Measurements from ENCODE around the gene TTC7B. TPM values are rescaled to one million over a fixed set of nuclear protein-coding genes. Genes with fewer than 3 reads are reported as not detected.

The TTC7B gene
- total RNA-seq, 4 donors from 2014 or later, result 14.3 to 48.9 (median 32.5) TPM

DNA sequence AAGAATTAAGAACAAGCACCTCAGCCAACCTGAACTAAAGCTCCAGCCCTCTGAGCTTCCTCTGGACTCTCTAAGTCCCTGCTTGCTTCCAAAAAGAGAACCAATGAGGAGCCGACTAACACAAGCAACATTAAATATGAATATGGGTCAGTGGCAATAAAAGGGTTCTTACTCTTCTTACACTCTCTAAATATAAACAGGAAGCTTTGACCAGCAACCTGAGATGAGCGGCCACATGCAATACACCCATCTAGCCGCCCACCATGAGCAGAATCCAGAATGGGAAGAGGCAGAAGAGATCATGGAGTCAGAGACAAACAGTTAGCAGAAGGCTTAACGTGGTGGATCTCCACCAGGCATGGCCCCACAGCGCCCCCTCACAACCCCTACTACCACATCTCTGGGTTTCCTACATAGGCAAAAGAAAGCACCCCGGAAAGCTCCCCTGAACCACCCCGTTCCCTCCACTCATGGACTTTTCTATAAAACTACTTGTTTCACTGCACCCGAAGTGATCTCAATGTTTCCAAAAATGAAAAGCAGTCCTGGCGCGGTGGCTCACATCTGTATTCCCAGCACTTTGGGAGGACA, 59.4 kb downstream of the TTC7B start:
- peaks cover 17% of the 10 kb centered on the region for H3K4me1 ChIP-seq
- 93% methylated on average over 10 of the region's 10 CpGs for WGBS
- H3K4me3 ChIP-seq, result no peak overlapping the region
- H3K27me3 ChIP-seq, result no peaks in the 10 kb centered on the region
- no peaks in the 10 kb centered on the region for H3K36me3 ChIP-seq
- no peak overlapping the region for H3K27ac ChIP-seq
- TF ChIP-seq EP300 (IDR thresholded peaks at IDR 0.05) (no peak), POLR2A (IDR thresholded peaks at IDR 0.05) (no peak), POLR2AphosphoS5 (IDR thresholded peaks at IDR 0.05) (no peak)
- TF ChIP-seq, protein P1, sequence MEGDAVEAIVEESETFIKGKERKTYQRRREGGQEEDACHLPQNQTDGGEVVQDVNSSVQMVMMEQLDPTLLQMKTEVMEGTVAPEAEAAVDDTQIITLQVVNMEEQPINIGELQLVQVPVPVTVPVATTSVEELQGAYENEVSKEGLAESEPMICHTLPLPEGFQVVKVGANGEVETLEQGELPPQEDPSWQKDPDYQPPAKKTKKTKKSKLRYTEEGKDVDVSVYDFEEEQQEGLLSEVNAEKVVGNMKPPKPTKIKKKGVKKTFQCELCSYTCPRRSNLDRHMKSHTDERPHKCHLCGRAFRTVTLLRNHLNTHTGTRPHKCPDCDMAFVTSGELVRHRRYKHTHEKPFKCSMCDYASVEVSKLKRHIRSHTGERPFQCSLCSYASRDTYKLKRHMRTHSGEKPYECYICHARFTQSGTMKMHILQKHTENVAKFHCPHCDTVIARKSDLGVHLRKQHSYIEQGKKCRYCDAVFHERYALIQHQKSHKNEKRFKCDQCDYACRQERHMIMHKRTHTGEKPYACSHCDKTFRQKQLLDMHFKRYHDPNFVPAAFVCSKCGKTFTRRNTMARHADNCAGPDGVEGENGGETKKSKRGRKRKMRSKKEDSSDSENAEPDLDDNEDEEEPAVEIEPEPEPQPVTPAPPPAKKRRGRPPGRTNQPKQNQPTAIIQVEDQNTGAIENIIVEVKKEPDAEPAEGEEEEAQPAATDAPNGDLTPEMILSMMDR (IDR thresholded peaks at IDR 0.05), result no peak
- DNase-seq (ENCODE audit: low spot score in 2 of 2), result peak in 1 of 2 donors; percentile 41
- H3K9me3 ChIP-seq, result no peaks in the 10 kb centered on the region

DNA sequence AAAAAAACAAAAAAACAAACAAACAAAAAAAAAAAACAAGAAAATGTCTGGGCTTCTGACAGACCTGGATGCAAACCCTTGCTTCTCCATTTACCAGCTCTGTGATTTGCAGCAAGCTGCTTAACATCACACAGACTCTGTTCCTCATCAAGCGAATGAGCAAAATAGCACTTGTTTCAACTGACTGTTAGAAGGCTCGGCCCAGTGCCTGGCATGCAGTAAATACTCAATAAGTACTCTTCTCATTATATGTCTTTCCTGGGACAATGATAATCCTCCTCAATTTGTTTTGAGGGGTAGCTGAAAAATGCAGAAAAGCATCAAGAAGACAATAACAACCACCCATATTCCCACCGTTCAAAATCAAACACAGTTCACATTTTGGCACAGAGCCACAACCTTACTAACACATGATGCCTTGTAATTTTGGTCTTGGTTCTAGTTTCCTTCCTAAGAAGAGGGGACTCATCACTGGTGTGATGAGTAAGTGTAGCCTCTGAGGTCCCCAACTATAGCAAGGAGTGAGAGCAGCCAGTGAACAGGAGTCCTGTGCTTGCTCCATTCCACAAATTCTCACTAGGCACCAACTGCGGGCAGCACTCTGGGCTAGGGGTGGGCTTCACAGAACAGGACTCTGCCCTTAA, 60.4 kb downstream of the TTC7B start:
- Histone ChIP-seq H3K27ac (no peak overlapping the region), H3K27me3 (no peaks in the 10 kb centered on the region), H3K9me3 (no peaks in the 10 kb centered on the region), H3K36me3 (no peaks in the 10 kb centered on the region), H3K4me1 (peaks cover 17% of the 10 kb centered on the region), H3K4me3 (no peak overlapping the region)
- TF ChIP-seq POLR2AphosphoS5 (IDR thresholded peaks at IDR 0.05) (no peak), EP300 (IDR thresholded peaks at IDR 0.05) (no peak), POLR2A (IDR thresholded peaks at IDR 0.05) (no peak)
- TF ChIP-seq, protein P1 (IDR thresholded peaks at IDR 0.05), result no peak
- WGBS, result 79% methylated on average over 4 of the region's 4 CpGs
- peak in 1 of 2 donors; percentile 38 for DNase-seq (ENCODE audit: low spot score in 2 of 2)

DNA sequence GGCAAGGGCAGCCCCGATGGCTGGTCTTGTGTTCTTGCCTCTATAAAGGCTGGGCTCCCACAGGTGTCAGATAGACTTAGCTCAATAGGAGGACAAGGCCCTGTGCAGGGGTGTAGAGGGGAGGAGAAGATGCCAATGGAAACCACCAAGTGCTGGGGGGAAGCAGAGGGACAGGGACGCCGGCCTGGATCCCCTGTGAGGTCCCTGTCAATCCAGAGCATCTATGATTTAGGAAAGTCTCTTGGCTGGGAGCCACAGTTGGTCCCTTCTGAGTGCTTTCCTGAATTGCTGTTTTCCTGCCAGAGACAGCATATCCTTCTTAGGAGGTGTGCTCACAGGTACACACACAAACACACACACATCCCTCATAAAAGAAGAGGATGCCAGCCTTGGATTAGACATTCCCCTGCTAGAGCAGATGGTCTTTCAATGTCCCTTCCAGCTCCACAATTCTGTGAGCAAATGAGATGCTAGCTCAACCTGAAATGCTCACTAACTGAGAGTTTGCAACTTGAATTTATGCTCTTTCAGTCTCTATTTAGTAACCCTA, 62.7 kb downstream of the TTC7B start:
- H3K4me1 ChIP-seq, result peaks cover 6% of the 10 kb centered on the region
- no peaks in the 10 kb centered on the region for H3K9me3 ChIP-seq
- no peak overlapping the region for H3K4me3 ChIP-seq
- TF ChIP-seq EP300 (IDR thresholded peaks at IDR 0.05) (no peak), POLR2AphosphoS5 (IDR thresholded peaks at IDR 0.05) (no peak), POLR2A (IDR thresholded peaks at IDR 0.05) (no peak)
- TF ChIP-seq, protein P1 (IDR thresholded peaks at IDR 0.05), result no peak
- peak in 1 of 2 donors; percentile 38 for DNase-seq (ENCODE audit: low spot score in 2 of 2)
- H3K36me3 ChIP-seq, result no peaks in the 10 kb centered on the region
- 85% methylated on average over 3 of the region's 3 CpGs for WGBS
- no peaks in the 10 kb centered on the region for H3K27me3 ChIP-seq
- no peak overlapping the region for H3K27ac ChIP-seq

DNA sequence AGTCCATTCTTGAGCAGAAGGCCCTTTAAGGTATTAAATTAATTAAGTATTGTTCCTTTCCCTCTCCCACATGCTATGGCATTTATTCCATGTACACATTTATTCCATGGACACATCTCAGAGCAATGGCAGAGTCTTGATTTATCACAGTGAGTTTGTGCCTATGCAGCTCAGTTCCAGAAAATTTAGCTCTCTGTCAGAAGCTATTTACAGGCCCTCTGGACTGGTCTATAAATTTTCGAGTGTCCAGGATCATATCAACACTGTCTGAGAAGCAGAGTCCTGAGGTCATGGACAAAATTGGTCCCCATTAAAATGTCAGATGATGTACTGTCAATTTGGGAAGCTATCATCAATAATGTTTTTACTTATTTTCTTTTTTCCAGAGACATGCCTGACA, 65.5 kb downstream of the TTC7B start:
- TF ChIP-seq, protein P1 (IDR thresholded peaks at IDR 0.05), result no peak
- no peak for TF ChIP-seq POLR2AphosphoS5 (IDR thresholded peaks at IDR 0.05)
- TF ChIP-seq POLR2A (IDR thresholded peaks at IDR 0.05), result no peak
- no peak for TF ChIP-seq EP300 (IDR thresholded peaks at IDR 0.05)
- no peak for DNase-seq (ENCODE audit: low spot score in 2 of 2)
- H3K9me3 ChIP-seq, result no peaks in the 10 kb centered on the region
- H3K36me3 ChIP-seq, result no peaks in the 10 kb centered on the region
- H3K27me3 ChIP-seq, result no peaks in the 10 kb centered on the region
- WGBS, result 74% methylated on average over 1 of the region's 1 CpG
- no peaks in the 10 kb centered on the region for H3K4me1 ChIP-seq
- H3K4me3 ChIP-seq, result no peak overlapping the region
- H3K27ac ChIP-seq, result no peak overlapping the region

DNA sequence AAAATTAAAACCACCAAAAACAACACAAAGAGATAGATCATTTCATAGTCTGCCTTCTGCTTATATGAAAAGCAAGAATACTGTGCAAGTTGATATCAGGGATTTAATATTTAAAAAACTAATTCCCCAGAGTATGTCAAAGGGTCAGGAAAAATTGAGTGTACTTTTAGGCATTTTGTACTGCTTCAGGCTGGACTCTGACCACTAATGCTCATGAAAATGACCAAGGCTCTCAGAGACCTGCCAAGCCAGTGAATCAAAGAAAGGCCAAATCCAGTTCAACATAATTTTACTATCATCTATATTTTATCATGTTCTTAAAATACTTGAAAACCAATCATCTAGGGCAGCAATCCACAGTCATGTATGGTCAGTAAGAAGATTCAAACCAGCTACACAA, 66.0 kb downstream of the TTC7B start:
- Histone ChIP-seq H3K36me3 (no peaks in the 10 kb centered on the region), H3K4me1 (no peaks in the 10 kb centered on the region), H3K27ac (no peak overlapping the region), H3K4me3 (no peak overlapping the region), H3K9me3 (no peaks in the 10 kb centered on the region), H3K27me3 (no peaks in the 10 kb centered on the region)
- no peak for TF ChIP-seq EP300 (IDR thresholded peaks at IDR 0.05)
- TF ChIP-seq POLR2AphosphoS5 (IDR thresholded peaks at IDR 0.05), result no peak
- TF ChIP-seq, protein P1 (IDR thresholded peaks at IDR 0.05), result no peak
- TF ChIP-seq POLR2A (IDR thresholded peaks at IDR 0.05), result no peak
- DNase-seq (ENCODE audit: low spot score in 2 of 2), result no peak
